ENCODE data around the gene DTNB. TPM values are rescaled to one million over a fixed set of nuclear protein-coding genes. Genes with fewer than 3 reads are reported as not detected.
"Not testable (repeated sequence)": the region's sequence is repeated elsewhere in the genome, so short reads cannot be mapped to it uniquely, and the experiment has no call there.

DTNB gene
- 9.8 TPM for polyA plus RNA-seq (2013, experiment 1 of 2)
- polyA plus RNA-seq (2013, experiment 2 of 2): 10.7 TPM

- Histone ChIP-seq H3K4me1 (ENCODE audit: control insufficient read depth, insufficient read depth, low read length, poor library complexity, severe bottlenecking) (no peaks in the 10 kb centered on the region), H3K9me3 (ENCODE audit: control insufficient read depth, low read length) (no peaks in the 10 kb centered on the region), H3K27ac (ENCODE audit: low read depth, low read length, severe bottlenecking) (no peak within 1 kb of the TSS), H3K4me3 (ENCODE audit: extremely low read depth, insufficient read depth, low read length, poor library complexity, severe bottlenecking) (peak within 1 kb of the TSS; percentile 59), H3K36me3 (ENCODE audit: control insufficient read depth, insufficient read depth, low read length) (no peaks in the 10 kb centered on the region)
- 3 to 4% methylated on average over 41 to 81 of the region's 111 CpGs for WGBS, 2 experiments (ENCODE audit: insufficient coverage in 2 of 2)
Observed at GRCh38 chr2:25673300-25674076, at the start of gene DTNB. Gene DTNB, minus strand, starts transcription at chr2:25673577. Its CDS starts 20,917 bp downstream, at chr2:25652660.

GRCh38 chr2:25722224-25722623 is 48.8 kb upstream of the DTNB start:
- Histone ChIP-seq H3K4me3 (ENCODE audit: extremely low read depth, insufficient read depth, low read length, poor library complexity, severe bottlenecking) (no peak overlapping the region), H3K36me3 (ENCODE audit: control insufficient read depth, insufficient read depth, low read length) (no peaks in the 10 kb centered on the region), H3K27ac (ENCODE audit: low read depth, low read length, severe bottlenecking) (no peak overlapping the region), H3K9me3 (ENCODE audit: control insufficient read depth, low read length) (no peaks in the 10 kb centered on the region), H3K4me1 (ENCODE audit: control insufficient read depth, insufficient read depth, low read length, poor library complexity, severe bottlenecking) (no peaks in the 10 kb centered on the region)
- no CpG with 5 or more reads among the region's 3 CpGs for WGBS, 2 experiments (ENCODE audit: insufficient coverage in 2 of 2)

- Histone ChIP-seq H3K9me3 (ENCODE audit: control insufficient read depth, low read length) (no peaks in the 10 kb centered on the region), H3K4me3 (ENCODE audit: extremely low read depth, insufficient read depth, low read length, poor library complexity, severe bottlenecking) (no peak overlapping the region), H3K27ac (ENCODE audit: low read depth, low read length, severe bottlenecking) (no peak overlapping the region), H3K36me3 (ENCODE audit: control insufficient read depth, insufficient read depth, low read length) (no peaks in the 10 kb centered on the region), H3K4me1 (ENCODE audit: control insufficient read depth, insufficient read depth, low read length, poor library complexity, severe bottlenecking) (no peaks in the 10 kb centered on the region)
- WGBS, 2 experiments (ENCODE audit: insufficient coverage in 2 of 2): 75% methylated on average over 1 of the region's 1 CpG; no CpG with 5 or more reads in 1 of the 2 experiments
Observed at GRCh38 chr2:25720575-25720974, 47.2 kb upstream of the DTNB start.

DNA sequence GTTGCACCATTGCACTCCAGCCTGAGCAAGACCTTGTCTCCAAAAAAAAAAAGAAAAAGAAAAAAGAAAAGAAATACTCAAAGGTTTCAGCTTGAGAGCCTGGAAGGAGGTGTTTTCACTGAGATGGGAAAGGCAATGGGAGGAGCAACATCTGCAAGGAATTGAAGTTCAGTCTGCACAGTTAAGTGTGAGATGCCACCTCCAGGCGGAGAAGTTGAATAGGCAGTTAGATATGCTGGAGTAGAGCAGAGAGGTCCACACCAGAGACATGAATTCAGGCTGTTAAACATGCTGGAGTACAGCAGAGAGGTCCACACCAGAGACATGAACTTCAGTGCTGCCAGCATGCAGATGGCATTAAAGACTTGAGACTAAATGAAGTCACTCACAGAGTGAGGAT is 41.4 kb upstream of the DTNB start:
- H3K4me3 ChIP-seq (ENCODE audit: extremely low read depth, insufficient read depth, low read length, poor library complexity, severe bottlenecking): no peak overlapping the region
- WGBS, 2 experiments (ENCODE audit: insufficient coverage in 2 of 2): 92 to 93% methylated on average over 1 of the region's 1 CpG
- H3K36me3 ChIP-seq (ENCODE audit: control insufficient read depth, insufficient read depth, low read length): no peaks in the 10 kb centered on the region

GRCh38 chr2:25712455-25712854 is 39.1 kb upstream of the DTNB start:
- WGBS, 2 experiments (ENCODE audit: insufficient coverage in 2 of 2): 100% methylated on average over 1 to 3 of the region's 5 CpGs
- Histone ChIP-seq H3K4me1 (ENCODE audit: control insufficient read depth, insufficient read depth, low read length, poor library complexity, severe bottlenecking) (no peaks in the 10 kb centered on the region), H3K9me3 (ENCODE audit: control insufficient read depth, low read length) (no peaks in the 10 kb centered on the region), H3K4me3 (ENCODE audit: extremely low read depth, insufficient read depth, low read length, poor library complexity, severe bottlenecking) (no peak overlapping the region), H3K27ac (ENCODE audit: low read depth, low read length, severe bottlenecking) (no peak overlapping the region), H3K36me3 (ENCODE audit: control insufficient read depth, insufficient read depth, low read length) (no peaks in the 10 kb centered on the region)

More for the DNA sequence above, 41.4 kb upstream of the DTNB start:
- H3K4me1 ChIP-seq (ENCODE audit: control insufficient read depth, insufficient read depth, low read length, poor library complexity, severe bottlenecking): no peaks in the 10 kb centered on the region
- H3K27ac ChIP-seq (ENCODE audit: low read depth, low read length, severe bottlenecking): no peak overlapping the region
- no peaks in the 10 kb centered on the region for H3K9me3 ChIP-seq (ENCODE audit: control insufficient read depth, low read length)

- WGBS, 2 experiments (ENCODE audit: insufficient coverage in 2 of 2): 73 to 74% methylated on average over 6 to 9 of the region's 12 CpGs
- Histone ChIP-seq H3K4me1 (ENCODE audit: control insufficient read depth, insufficient read depth, low read length, poor library complexity, severe bottlenecking) (no peaks in the 10 kb centered on the region), H3K36me3 (ENCODE audit: control insufficient read depth, insufficient read depth, low read length) (no peaks in the 10 kb centered on the region), H3K27ac (ENCODE audit: low read depth, low read length, severe bottlenecking) (no peak overlapping the region), H3K9me3 (ENCODE audit: control insufficient read depth, low read length) (no peaks in the 10 kb centered on the region), H3K4me3 (ENCODE audit: extremely low read depth, insufficient read depth, low read length, poor library complexity, severe bottlenecking) (no peak overlapping the region)
Observed at GRCh38 chr2:25711675-25712354, 38.4 kb upstream of the DTNB start.

DNA sequence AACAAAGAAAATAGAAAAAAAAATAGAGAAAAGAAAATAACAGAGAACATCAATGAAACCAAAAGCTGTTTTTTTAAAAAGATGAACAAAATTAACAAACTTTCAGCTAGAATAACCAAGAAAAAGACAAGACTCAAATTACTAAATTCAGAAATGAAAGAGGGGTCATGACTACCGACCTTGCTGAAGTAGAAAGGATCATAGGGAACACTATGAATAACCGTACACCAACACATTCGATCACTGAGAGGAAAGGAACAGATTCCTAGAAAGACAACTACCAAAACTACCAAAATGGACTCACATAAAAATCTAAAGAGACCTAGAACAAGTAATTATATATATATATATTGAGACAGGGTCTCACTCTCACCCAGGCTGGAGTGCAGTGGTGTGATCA is 37.4 kb upstream of the DTNB start:
- H3K4me3 ChIP-seq (ENCODE audit: extremely low read depth, insufficient read depth, low read length, poor library complexity, severe bottlenecking): no peak overlapping the region
- WGBS, 2 experiments (ENCODE audit: insufficient coverage in 2 of 2): 60% methylated on average over 1 of the region's 3 CpGs; no CpG with 5 or more reads in 1 of the 2 experiments
- H3K36me3 ChIP-seq (ENCODE audit: control insufficient read depth, insufficient read depth, low read length): no peaks in the 10 kb centered on the region
- no peak overlapping the region for H3K27ac ChIP-seq (ENCODE audit: low read depth, low read length, severe bottlenecking)
- H3K4me1 ChIP-seq (ENCODE audit: control insufficient read depth, insufficient read depth, low read length, poor library complexity, severe bottlenecking): no peaks in the 10 kb centered on the region
- no peaks in the 10 kb centered on the region for H3K9me3 ChIP-seq (ENCODE audit: control insufficient read depth, low read length)

DNA sequence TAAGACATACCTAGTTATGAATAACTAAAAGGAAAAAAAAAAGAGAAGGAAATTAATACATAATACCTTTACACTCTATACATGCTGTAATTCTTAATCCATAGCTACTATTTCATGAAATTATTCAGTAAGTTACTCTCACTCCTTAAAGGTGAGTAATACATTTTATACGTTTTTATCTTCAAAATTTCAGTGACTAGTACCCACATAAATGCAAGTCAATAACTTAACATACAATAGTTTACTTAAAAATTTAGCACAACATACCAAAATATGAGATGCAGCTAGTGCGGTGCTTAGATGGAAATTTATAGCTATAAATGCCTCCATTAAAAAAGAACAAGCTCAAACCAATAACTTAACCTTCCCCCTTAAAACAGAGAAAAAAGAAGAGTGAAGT is 36.0 kb upstream of the DTNB start:
- no peaks in the 10 kb centered on the region for H3K4me1 ChIP-seq (ENCODE audit: control insufficient read depth, insufficient read depth, low read length, poor library complexity, severe bottlenecking)
- H3K9me3 ChIP-seq (ENCODE audit: control insufficient read depth, low read length): no peaks in the 10 kb centered on the region
- no peaks in the 10 kb centered on the region for H3K36me3 ChIP-seq (ENCODE audit: control insufficient read depth, insufficient read depth, low read length)
- WGBS, 2 experiments (ENCODE audit: insufficient coverage in 2 of 2): no CpG with 5 or more reads among the region's 2 CpGs
- H3K4me3 ChIP-seq (ENCODE audit: extremely low read depth, insufficient read depth, low read length, poor library complexity, severe bottlenecking): no peak overlapping the region
- no peak overlapping the region for H3K27ac ChIP-seq (ENCODE audit: low read depth, low read length, severe bottlenecking)

DNA sequence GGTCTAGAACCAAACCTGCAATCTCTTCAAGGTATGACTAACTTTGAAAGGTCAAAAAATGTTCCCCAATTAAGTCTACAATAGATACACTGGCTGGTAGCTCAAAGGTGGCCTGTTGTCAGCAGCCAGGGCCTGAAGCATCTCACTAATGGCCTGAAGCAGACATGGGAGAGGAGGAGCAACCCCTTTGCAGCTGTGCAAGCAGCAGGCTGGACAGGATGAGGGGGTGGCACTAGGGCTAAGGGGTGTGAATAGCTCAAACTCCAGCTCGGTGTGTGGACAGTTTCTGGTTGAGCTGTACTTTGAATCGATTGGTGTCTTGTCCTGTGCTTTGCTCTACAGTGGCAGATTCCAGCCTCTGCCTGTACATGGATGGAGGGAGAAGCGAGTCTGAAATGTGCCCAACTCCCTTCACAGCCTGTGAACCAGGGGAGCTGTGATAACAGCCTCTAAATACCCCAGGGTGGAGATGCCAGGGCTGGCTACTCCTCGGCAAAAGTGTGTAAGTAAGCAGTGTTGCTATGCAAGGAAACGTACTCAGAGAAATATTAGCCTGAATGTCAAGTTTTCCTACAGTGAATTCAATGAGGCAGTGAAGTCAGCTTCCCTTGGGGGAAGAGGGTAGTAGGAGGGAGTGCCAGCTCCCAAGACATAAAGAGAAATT is 34.7 kb upstream of the DTNB start:
- no peak overlapping the region for H3K27ac ChIP-seq (ENCODE audit: low read depth, low read length, severe bottlenecking)
- WGBS, 2 experiments (ENCODE audit: insufficient coverage in 2 of 2): 80 to 82% methylated on average over 4 to 5 of the region's 5 CpGs
- no peaks in the 10 kb centered on the region for H3K4me1 ChIP-seq (ENCODE audit: control insufficient read depth, insufficient read depth, low read length, poor library complexity, severe bottlenecking)
- H3K4me3 ChIP-seq (ENCODE audit: extremely low read depth, insufficient read depth, low read length, poor library complexity, severe bottlenecking): no peak overlapping the region
- no peaks in the 10 kb centered on the region for H3K36me3 ChIP-seq (ENCODE audit: control insufficient read depth, insufficient read depth, low read length)
- no peaks in the 10 kb centered on the region for H3K9me3 ChIP-seq (ENCODE audit: control insufficient read depth, low read length)

GRCh38 chr2:25705575-25705974 is 32.2 kb upstream of the DTNB start:
- H3K36me3 ChIP-seq (ENCODE audit: control insufficient read depth, insufficient read depth, low read length); H3K9me3 ChIP-seq (ENCODE audit: control insufficient read depth, low read length); H3K4me1 ChIP-seq (ENCODE audit: control insufficient read depth, insufficient read depth, low read length, poor library complexity, severe bottlenecking); H3K4me3 ChIP-seq (ENCODE audit: extremely low read depth, insufficient read depth, low read length, poor library complexity, severe bottlenecking); H3K27ac ChIP-seq (ENCODE audit: low read depth, low read length, severe bottlenecking): not testable (repeated sequence)
- 84 to 92% methylated on average over 13 to 17 of the region's 33 CpGs for WGBS, 2 experiments (ENCODE audit: insufficient coverage in 2 of 2)
